CD4-positive, alpha-beta T cell (primary cell): ENCODE results near the gene SYT5. TPM values are rescaled to one million over a fixed set of nuclear protein-coding genes. Genes with fewer than 3 reads are reported as not detected.

Experiments used
- ATAC-seq: fragments of 200-7000 bp; cut with Tn5 transposase; one replicate; pipeline ENCODE4 v1.10.0; 2022; ENCODE audit warnings: mild to moderate bottlenecking; ENCODE audit not compliant: poor library complexity
- CTCF ChIA-PET: fragments of 350-600 bp; sonication (Branson Sonifier 250); formaldehyde crosslinking; loops from one replicate; lab custom pipeline; 2021; ENCODE audit warnings: antibody characterized with exemption, inconsistent platforms; lab: Charles Lee
- POLR2A ChIA-PET: fragments of 350-600 bp; sonication (Branson Sonifier 250); formaldehyde crosslinking; loops from one replicate; lab custom pipeline; 2021; ENCODE audit warnings: antibody characterized with exemption, inconsistent platforms; lab: Charles Lee
- DNase-seq, 14 experiments: peaks; one replicate each; pipeline ENCODE4 v3.0.0-alpha.2; 2013 to 2020; ENCODE audit warnings: mixed read lengths in 2 of 14
- H3K27ac ChIP-seq, 2 donors: one replicate each; pipeline versions ENCODE4 v1.5.1 to v1.7.0; 2013; ENCODE audit warnings: low read length in 2 of 2, low read depth in 1 of 2, mild to moderate bottlenecking in 1 of 2
- H3K27me3 ChIP-seq, 2 experiments: 1 replicate in 1 of 2; 2 replicates in 1 of 2; pipeline versions ENCODE4 v1.6.1 to v1.7.0; 2013; ENCODE audit warnings: low read length in 2 of 2, control low read depth in 1 of 2, mild to moderate bottlenecking in 1 of 2, moderate library complexity in 1 of 2; ENCODE audit not compliant: insufficient read depth in 2 of 2, control insufficient read depth in 1 of 2
- H3K36me3 ChIP-seq: one replicate; pipeline ENCODE4 v1.6.1; 2013; ENCODE audit warnings: low read length, control low read depth; ENCODE audit not compliant: insufficient read depth
- H3K4me1 ChIP-seq: one replicate; pipeline ENCODE4 v1.6.1; 2013; ENCODE audit warnings: low read length, control low read depth; ENCODE audit not compliant: insufficient read depth
- H3K4me3 ChIP-seq: one replicate; pipeline ENCODE4 v1.5.1; 2013; ENCODE audit warnings: mild to moderate bottlenecking, low read length, moderate library complexity
- H3K9me3 ChIP-seq, 2 experiments: 1 replicate in 1 of 2; 2 replicates in 1 of 2; pipeline versions ENCODE4 v1.6.1 to v1.7.0; 2013; ENCODE audit warnings: low read length in 2 of 2, mild to moderate bottlenecking in 2 of 2, control low read depth in 1 of 2, moderate library complexity in 1 of 2; ENCODE audit not compliant: control insufficient read depth in 1 of 2, insufficient read depth in 1 of 2
- H3K27ac Mint-ChIP-seq: one replicate; pipeline ENCODE4 v1.8.0; 2020; ENCODE audit warnings: mixed read lengths
- H3K27me3 Mint-ChIP-seq: one replicate; pipeline ENCODE4 v1.8.0; 2021; ENCODE audit warnings: mixed read lengths
- H3K36me3 Mint-ChIP-seq: one replicate; pipeline ENCODE4 v1.8.0; 2021; ENCODE audit warnings: low read depth, mixed read lengths
- H3K4me1 Mint-ChIP-seq: one replicate; pipeline ENCODE4 v1.8.0; 2021; ENCODE audit warnings: low read depth, mixed read lengths
- H3K4me3 Mint-ChIP-seq: one replicate; pipeline ENCODE4 v1.8.0; 2020; ENCODE audit warnings: mild to moderate bottlenecking, mixed read lengths
- H3K9me3 Mint-ChIP-seq: one replicate; pipeline ENCODE4 v1.8.0; 2020; ENCODE audit warnings: mixed read lengths
- CTCF ChIP-seq: fragments of 200-600 bp; IDR thresholded peaks from one replicate; pipeline ENCODE4 v1.8.0; 2022; ENCODE audit warnings: antibody characterized with exemption, mild to moderate bottlenecking
- intact Hi-C, 2 experiments: fragments of 100-400 bp; cut with DNase I in 1 of 2; cut with micrococcal nuclease in 1 of 2; formaldehyde crosslinking; loops; one replicate each; pipeline versions ENCODE4 v1.15.1 to v1.9.0; 2023 to 2025; cut with DNase I, micrococcal nuclease
- polyA plus RNA-seq, 2 donors: library from polyadenylated mRNA; unstranded; fragments of 120-200 nt; gene quantifications; one replicate each; pipeline ENCODE4 v1.2.1, GENCODE V29; 2013
- total RNA-seq, 174 experiments: library from RNA in 2 of 174; stranded (reverse) in 2 of 174; gene quantifications; one replicate each; pipeline ENCODE4 v1.2.3 and lab custom pipeline; 2021 to 2026

SYT5 gene
- total RNA-seq (under 1 TPM; 0.41 to 0.56 TPM), total RNA-seq (lab: John Stamatoyannopoulos, UW) (0 to 2.6 (median 0.06) reads per million in 172 experiments)
- polyA plus RNA-seq (2013, experiment 1 of 2), result not detected
- 0.22 TPM for polyA plus RNA-seq (2013, experiment 2 of 2)

GRCh38 chr19:55179606-55180484 lies at the start of gene SYT5:
Gene SYT5 (minus strand): TSS chr19:55180289. CDS start chr19:55179041, 1,248 bp downstream.
- Histone ChIP-seq H3K4me3 (peak within 1 kb of the TSS; percentile 46), H3K36me3 (no peaks in the 10 kb centered on the region), H3K9me3 (peaks cover 0 to 44% of the 10 kb centered on the region in 2 experiments), H3K27me3 (peaks cover 69% of the 10 kb centered on the region in 2 experiments), H3K4me1 (peaks cover 27% of the 10 kb centered on the region), H3K27ac (no peak within 1 kb of the TSS)
- Mint-ChIP-seq H3K27ac (peak within 1 kb of the TSS; percentile 42), H3K4me1 (peaks cover 28% of the 10 kb centered on the region), H3K9me3 (no peaks in the 10 kb centered on the region), H3K36me3 (no peaks in the 10 kb centered on the region), H3K27me3 (peaks cover 79% of the 10 kb centered on the region), H3K4me3 (peak within 1 kb of the TSS; percentile 68)
- CTCF ChIA-PET, result interaction anchor here (1.0 kb wide), 1 partner anchor 324 kb away, joined by 3 read pairs; no protein-coding TSS in a partner anchor
- intact Hi-C loops, result loop anchor here (5.0 to 10.0 kb wide), 3 partner anchors 75 to 122 kb away; partner anchors contain the start of gene PPP6R1 (in 2 of the 2)
- POLR2A ChIA-PET, result interaction anchor here (0.9 to 3.0 kb wide), 4 partner anchors 80 to 297 kb away, joined by 3 to 9 read pairs (median 3); partner anchors contain the start of genes ISOC2, PPP6R1 and TMEM238
- peak; percentile 38 to 81 (median 56) for DNase-seq
- ATAC-seq, result peak; percentile 47
- TF ChIP-seq CTCF, result no peak

GRCh38 chr19:55229789-55230182 lies 49.7 kb upstream of the SYT5 start:
- CTCF ChIA-PET, result no interaction called here
- Histone ChIP-seq H3K4me3 (no peak overlapping the region), H3K9me3 (no peaks in the 10 kb centered on the region), H3K27me3 (no peaks in the 10 kb centered on the region), H3K36me3 (peaks cover 73% of the 10 kb centered on the region), H3K4me1 (no peaks in the 10 kb centered on the region), H3K27ac (no peak overlapping the region)
- H3K9me3 Mint-ChIP-seq, result no peaks in the 10 kb centered on the region
- no peak for ATAC-seq
- H3K4me3 Mint-ChIP-seq, result no peak overlapping the region
- no peak for TF ChIP-seq CTCF
- H3K27me3 Mint-ChIP-seq, result no peaks in the 10 kb centered on the region
- DNase-seq, result no peak
- H3K4me1 Mint-ChIP-seq, result peaks cover 6% of the 10 kb centered on the region
- intact Hi-C loops, result no loop called here
- H3K27ac Mint-ChIP-seq, result no peak overlapping the region
- H3K36me3 Mint-ChIP-seq, result peaks cover 90% of the 10 kb centered on the region
- POLR2A ChIA-PET, result no interaction called here

GRCh38 chr19:55229145-55229788 lies 49.2 kb upstream of the SYT5 start:
- no peak overlapping the region for H3K27ac Mint-ChIP-seq
- H3K36me3 Mint-ChIP-seq, result peaks cover 85% of the 10 kb centered on the region
- peaks cover 6% of the 10 kb centered on the region for H3K4me1 Mint-ChIP-seq
- TF ChIP-seq CTCF, result no peak
- Histone ChIP-seq H3K4me3 (no peak overlapping the region), H3K9me3 (no peaks in the 10 kb centered on the region), H3K27ac (no peak overlapping the region), H3K4me1 (no peaks in the 10 kb centered on the region), H3K27me3 (no peaks in the 10 kb centered on the region), H3K36me3 (peaks cover 68% of the 10 kb centered on the region)
- intact Hi-C loops, result no loop called here
- ChIA-PET CTCF (no interaction called here), POLR2A (no interaction called here)
- no peaks in the 10 kb centered on the region for H3K27me3 Mint-ChIP-seq
- DNase-seq (no peak), ATAC-seq (no peak)
- H3K4me3 Mint-ChIP-seq, result no peak overlapping the region
- no peaks in the 10 kb centered on the region for H3K9me3 Mint-ChIP-seq
